Measurements from ENCODE around the gene ITPR1.
"Not testable (repeated sequence)": the region's sequence is repeated elsewhere in the genome, so short reads cannot be mapped to it uniquely, and the experiment has no call there.

The ITPR1 gene

DNA sequence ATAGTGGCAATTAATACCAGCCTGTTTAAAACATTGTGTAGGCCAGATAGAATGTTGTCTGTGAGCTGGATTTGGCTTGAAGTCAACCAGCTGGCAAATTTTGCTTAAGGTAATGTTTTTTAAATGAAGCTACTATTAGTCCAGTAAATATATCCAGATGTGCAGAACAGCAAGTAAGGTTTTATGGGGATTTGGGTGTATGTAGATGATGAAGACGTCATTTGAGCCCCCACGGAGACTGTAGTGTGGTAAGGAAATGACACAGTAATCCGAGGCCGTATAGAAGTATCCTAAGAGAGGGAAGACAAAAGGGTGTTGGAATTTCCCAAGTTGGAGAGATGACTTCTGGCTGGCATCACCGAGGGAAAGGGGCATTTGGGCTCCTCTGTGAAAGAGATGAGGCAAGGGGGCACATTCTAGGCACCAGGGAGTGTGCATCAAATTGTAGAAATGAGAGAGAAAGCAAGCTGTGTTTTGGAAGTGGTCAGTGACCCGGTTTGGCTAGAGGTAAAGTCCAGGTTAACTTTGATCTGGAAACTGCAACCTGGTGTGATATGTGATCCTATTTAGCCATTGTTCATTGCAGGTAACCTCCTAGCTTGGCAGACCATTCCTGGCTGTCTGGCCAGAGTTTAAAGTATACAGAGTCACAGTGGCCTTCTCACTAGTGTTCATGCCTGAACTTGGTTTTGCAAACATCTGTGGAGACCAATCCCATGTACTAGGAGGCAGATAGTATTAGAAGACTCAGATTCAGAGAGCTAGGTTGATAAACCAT, 104.2 kb downstream of the ITPR1 start:
- DNase-seq (ENCODE audit: low spot score): no peak

GRCh38 chr3:4598232-4598631, 105.1 kb downstream of the ITPR1 start:
- DNase-seq (ENCODE audit: low spot score): not testable (repeated sequence)

DNA sequence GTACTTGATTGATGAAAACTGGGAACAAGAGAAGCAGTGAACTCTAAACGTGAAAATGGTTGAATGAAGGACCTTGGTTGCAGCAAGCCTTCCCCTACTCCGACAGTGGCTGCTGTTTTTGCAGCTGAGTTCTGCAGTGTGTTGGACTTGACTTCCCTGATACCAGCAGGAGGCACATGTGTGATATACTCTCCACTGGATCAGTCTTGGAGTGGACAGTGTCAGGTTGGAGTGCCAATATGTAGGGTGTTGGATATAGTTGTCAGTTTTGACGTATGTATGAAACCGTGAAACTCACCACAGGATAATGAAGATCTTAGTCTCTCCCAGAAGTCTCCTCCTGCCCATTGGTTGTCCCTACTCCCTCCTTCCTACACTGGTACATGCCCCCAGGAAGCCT, 106.5 kb downstream of the ITPR1 start:
- DNase-seq (ENCODE audit: low spot score): no peak

DNA sequence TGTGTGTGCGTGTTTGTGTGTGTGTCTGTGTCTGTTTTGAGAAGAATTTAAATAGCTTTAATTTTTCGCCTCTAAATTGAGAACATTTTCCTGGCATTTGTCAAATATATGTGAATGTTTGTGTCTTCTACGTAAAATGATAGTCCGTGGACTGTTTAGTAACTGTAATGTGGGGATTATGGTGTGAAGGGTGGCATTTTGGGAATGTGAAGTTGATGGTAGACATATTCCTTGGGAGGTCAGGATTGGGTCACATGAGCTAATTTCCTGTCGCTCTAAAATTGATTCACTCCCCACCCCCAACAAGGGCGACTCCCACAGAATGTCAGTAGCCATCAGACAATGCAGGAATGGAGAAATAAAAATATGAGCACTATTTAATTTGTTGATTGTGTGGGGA, 107.3 kb downstream of the ITPR1 start:
- no peak for DNase-seq (ENCODE audit: low spot score)

DNA sequence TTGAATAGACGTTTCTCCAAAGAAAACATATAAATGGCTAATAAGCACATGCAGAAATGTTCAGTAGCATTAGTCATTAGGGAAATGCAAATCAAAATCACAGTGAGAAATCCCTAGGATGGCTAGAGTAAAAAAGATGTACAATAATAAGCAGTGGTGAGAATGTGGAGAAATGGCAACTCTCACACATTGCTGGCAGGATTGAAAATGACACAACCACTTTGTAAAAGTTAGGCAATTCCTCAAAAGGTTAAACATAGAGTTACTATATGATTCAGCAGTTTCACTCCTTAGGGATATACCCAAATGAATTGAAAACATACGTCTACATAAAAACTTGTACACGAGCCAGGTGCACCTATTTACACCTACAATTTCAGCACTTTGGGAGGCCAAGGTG, 108.7 kb downstream of the ITPR1 start:
- DNase-seq (ENCODE audit: low spot score): no peak

GRCh38 chr3:4604693-4605092, 111.5 kb downstream of the ITPR1 start:
- DNase-seq (ENCODE audit: low spot score): no peak

DNA sequence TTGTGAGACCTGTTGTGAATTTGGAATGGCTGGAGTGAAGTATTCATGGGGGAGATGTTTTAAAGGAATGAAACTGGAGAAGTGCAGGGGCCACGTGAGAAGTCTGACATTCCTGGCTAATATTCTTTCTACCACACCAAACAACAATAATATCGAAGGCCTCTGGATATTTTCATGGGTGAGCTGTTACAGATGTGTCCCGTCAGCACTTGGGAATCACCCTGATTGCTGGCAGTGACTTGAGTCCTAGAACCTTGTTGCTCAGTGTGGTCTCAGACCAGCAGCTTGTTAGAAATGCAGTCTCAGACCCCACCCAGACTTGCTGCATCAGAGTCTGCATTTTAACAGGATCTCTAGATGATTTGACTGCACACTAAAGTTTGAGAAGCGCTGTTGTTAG, 113.8 kb downstream of the ITPR1 start:
- no peak for DNase-seq (ENCODE audit: low spot score)

DNA sequence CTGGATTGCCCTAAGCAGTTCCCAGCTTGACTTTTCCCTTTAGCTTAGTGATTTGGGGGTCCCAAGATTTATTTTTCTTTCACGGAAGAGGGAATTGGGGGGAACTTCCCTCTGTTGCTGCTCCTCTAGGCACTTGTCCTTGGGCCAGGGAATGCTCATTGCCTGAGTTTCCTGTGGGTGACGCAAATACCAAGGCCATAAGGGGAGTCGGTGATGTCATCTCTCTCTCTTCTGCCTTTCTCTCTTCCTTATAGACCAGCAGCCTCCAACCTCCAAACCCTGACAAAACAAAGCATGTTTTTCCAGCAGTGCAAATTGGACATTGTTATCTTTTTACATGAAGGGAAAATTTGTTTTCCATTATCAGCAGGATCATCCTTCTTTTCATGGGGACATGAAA, 120.2 kb downstream of the ITPR1 start:
- no peak for DNase-seq (ENCODE audit: low spot score)

- no peak for DNase-seq (ENCODE audit: low spot score)
Measured at GRCh38 chr3:4614070-4614469, 120.9 kb downstream of the ITPR1 start.

DNA sequence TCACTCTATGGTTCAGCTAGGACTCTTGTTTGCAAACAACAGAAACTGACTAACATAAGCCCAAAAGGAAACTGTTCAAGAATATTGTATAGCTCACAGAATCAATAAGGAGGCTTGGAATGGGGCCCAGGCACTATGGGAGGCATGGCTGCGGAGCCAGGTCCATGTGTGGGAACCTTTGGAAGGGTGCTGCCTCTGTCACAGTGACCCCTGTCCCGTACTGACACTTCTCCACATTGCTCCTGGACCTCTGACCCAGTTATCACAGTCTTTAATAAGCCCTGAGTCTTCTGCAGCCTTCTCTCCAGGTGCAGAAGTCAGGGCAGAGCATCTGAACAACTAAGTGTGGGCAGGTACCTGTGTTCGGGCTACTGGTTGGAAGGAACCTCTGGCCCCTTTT, 121.8 kb downstream of the ITPR1 start:
- no peak for DNase-seq (ENCODE audit: low spot score)

DNA sequence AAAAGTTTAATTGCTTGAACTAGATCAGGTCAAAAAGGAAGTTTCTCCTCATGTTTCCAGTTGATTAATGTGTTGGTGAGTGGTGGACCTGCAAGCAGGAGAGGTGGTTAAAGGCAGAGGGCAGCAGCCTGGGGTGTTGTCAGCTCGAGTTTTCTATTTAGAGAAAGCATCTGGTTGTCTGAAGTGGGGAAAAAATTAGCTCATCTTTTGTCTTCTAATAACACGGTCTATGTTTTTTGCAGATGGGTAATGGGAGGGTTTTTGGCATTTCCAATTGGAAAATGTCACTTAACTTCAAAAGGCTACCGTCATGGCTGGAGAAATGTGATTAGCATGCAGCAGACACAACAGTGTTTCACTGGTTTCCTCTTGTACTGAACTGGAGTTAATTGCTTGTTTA, 122.6 kb downstream of the ITPR1 start:
- DNase-seq (ENCODE audit: low spot score): no peak

DNA sequence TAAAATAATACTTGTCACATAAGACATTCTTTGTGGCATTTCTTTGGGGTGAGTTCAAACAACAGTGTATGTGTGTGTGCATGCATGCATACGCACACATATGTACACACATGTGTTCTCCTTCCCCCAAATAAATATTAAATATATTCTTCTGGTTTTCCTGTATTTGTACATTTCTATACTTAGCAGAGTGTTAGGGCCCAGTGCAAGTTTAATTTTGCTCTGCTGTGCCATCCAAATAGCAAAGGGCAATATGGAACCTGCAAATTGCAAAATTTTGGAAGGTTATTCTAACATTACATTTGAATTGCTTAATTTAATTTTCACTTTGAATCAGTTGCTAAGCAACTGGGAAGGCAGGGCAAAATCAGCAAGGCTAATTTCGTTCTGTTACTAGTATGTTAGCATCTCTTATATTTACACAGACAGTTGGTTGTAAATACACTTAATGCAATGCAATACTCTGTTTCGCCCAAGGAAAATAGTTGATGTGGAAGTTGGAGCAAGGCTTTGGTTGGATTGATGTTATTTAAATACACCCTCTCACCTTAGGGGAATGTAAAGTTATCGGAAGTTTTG, 130.4 kb downstream of the ITPR1 start:
- no peak for DNase-seq (ENCODE audit: low spot score)

GRCh38 chr3:4627651-4628375, 134.7 kb downstream of the ITPR1 start:
- DNase-seq (ENCODE audit: low spot score): no peak

GRCh38 chr3:4629095-4630007, 136.2 kb downstream of the ITPR1 start:
- no peak for DNase-seq (ENCODE audit: low spot score)

- DNase-seq (ENCODE audit: low spot score): peak; percentile 67
Measured at GRCh38 chr3:4633078-4634004, 140.2 kb downstream of the ITPR1 start.

GRCh38 chr3:4634894-4635293, 141.7 kb downstream of the ITPR1 start:
- no peak for DNase-seq (ENCODE audit: low spot score)

- no peak for DNase-seq (ENCODE audit: low spot score)
Measured at GRCh38 chr3:4637265-4637664, 144.1 kb downstream of the ITPR1 start.

- no peak for DNase-seq (ENCODE audit: low spot score)
Measured at GRCh38 chr3:4641863-4642563, 148.9 kb downstream of the ITPR1 start.

- no peak for DNase-seq (ENCODE audit: low spot score)
Measured at GRCh38 chr3:4642611-4643010, 149.5 kb downstream of the ITPR1 start.

- no peak for DNase-seq (ENCODE audit: low spot score)
Measured at GRCh38 chr3:4643904-4644547, 150.9 kb downstream of the ITPR1 start.
